Spinal cord (tissue), 10 donors: ENCODE results near the gene NCEH1. TPM values are rescaled to one million over a fixed set of nuclear protein-coding genes. Genes with fewer than 3 reads are reported as not detected.
A peak's percentile ranks its signal among the peaks of the same experiment; 100 is the strongest.
"Not testable (repeated sequence)": the region's sequence is repeated elsewhere in the genome, so short reads cannot be mapped to it uniquely, and the experiment has no call there.

ENCODE experiments used
- DNase-seq, 6 donors: peaks; one replicate each; pipeline versions ENCODE4 v3.0.0 to v3.0.0-alpha.2; 2013 to 2015; ENCODE audit warnings: low spot score in 6 of 6, low read depth in 4 of 6
- H3K27ac ChIP-seq: one replicate; pipeline ENCODE4 v1.5.1; 2013; ENCODE audit warnings: low read depth, low read length, control low read depth
- H3K27me3 ChIP-seq: one replicate; pipeline ENCODE4 v1.6.1; 2013; ENCODE audit warnings: low read length; ENCODE audit not compliant: control insufficient read depth, insufficient read depth
- H3K36me3 ChIP-seq: one replicate; pipeline ENCODE4 v1.6.1; 2013; ENCODE audit warnings: low read length; ENCODE audit not compliant: control insufficient read depth, insufficient read depth
- H3K4me1 ChIP-seq: one replicate; pipeline ENCODE4 v1.6.1; 2013; ENCODE audit warnings: low read length; ENCODE audit not compliant: control insufficient read depth, insufficient read depth
- H3K4me3 ChIP-seq: one replicate; pipeline ENCODE4 v1.5.1; 2013; ENCODE audit warnings: low read depth, low read length, control low read depth
- H3K9me3 ChIP-seq: one replicate; pipeline ENCODE4 v1.6.1; 2013; ENCODE audit warnings: low read length; ENCODE audit not compliant: control insufficient read depth, insufficient read depth
- WGBS: methylation state at CpG from one replicate; pipeline ENCODE4 v1.1.5; 2013; ENCODE audit warnings: missing lambda C conversion rate; ENCODE audit not compliant: insufficient coverage; 5-methylcytosine and 5-hydroxymethylcytosine counted together
- polyA plus RNA-seq, 2 donors: library from polyadenylated mRNA; unstranded; fragments of 120-200 nt; gene quantifications; one replicate each; pipeline ENCODE4 v1.2.1, GENCODE V29; 2013; ENCODE audit not compliant: insufficient read length in 2 of 2
- total RNA-seq, 2 donors: library from RNA; depleted of rRNA in 1 of 2; stranded (reverse); fragments of 120-200 nt in 1 of 2; fragments of >200 nt in 1 of 2; gene quantifications; one replicate each; pipeline versions ENCODE4 v1.2.3 to v1.2.4, GENCODE V29; 2013 to 2014
- donor health status: healthy.

The NCEH1 gene
- total and polyA plus RNA-seq, 4 donors: 4.0 to 16.3 (median 11.4) TPM

DNA sequence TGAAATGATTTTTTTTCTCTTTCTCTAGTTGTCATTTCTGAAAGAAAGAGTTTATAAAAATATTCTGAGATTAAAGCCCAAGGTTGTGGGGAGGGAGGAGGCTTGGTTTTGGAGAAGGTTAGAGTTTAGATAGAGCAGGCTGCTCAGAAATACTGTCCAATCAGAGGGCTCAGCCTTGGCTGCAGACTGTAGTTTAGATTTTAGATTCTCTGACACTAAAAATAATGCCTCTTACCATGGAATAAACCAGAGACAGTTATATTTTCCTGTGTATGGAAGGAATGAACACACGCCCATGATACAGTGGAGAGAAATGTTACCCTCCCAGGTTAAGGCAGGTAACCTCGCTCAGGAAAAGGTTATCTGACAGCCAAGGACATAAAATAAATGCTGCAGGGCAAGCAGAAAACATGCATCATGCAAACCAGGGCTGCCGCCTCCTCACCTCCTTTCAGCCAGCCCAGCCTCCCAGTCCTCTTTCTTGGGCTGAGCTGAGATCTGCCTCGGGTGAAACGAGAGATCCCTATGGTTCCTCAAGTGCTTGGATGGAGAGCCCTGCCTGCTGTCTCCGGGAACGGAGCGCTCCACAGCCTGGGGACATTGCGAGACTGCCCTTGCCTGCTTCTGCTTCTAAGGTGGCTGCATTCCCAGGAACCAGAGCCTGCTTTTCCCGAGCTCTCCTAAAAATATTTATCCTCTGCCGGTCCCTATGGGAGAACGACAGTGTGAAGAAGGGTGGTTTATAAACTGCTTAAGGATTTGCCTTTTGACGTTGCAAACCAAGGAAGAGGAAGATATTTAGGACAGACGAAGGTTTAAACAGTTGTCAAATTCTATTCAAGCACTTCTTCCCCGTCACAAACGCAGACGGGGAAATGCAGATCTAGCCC, 848 bp downstream of the NCEH1 start:
- Histone ChIP-seq H3K27ac (peak overlapping the region; percentile 89), H3K4me3 (peak overlapping the region; percentile 96), H3K27me3 (no peaks in the 10 kb centered on the region), H3K36me3 (no peaks in the 10 kb centered on the region), H3K4me1 (peaks cover 2% of the 10 kb centered on the region), H3K9me3 (no peaks in the 10 kb centered on the region)
- peak in 4 of 6 donors; percentile 15 to 70 (median 55) for DNase-seq
- under 1% methylated on average over 15 of the region's 17 CpGs for WGBS

- H3K27me3 ChIP-seq: no peaks in the 10 kb centered on the region
- no peak overlapping the region for H3K27ac ChIP-seq
- no CpG with 5 or more reads among the region's 2 CpGs for WGBS
- peak overlapping the region; percentile 96 for H3K4me3 ChIP-seq
- H3K4me1 ChIP-seq: peaks cover 2% of the 10 kb centered on the region
- H3K36me3 ChIP-seq: no peaks in the 10 kb centered on the region
- H3K9me3 ChIP-seq: no peaks in the 10 kb centered on the region
- DNase-seq: no peak
Observed at GRCh38 chr3:172708921-172709773, 1.7 kb downstream of the NCEH1 start.

DNA sequence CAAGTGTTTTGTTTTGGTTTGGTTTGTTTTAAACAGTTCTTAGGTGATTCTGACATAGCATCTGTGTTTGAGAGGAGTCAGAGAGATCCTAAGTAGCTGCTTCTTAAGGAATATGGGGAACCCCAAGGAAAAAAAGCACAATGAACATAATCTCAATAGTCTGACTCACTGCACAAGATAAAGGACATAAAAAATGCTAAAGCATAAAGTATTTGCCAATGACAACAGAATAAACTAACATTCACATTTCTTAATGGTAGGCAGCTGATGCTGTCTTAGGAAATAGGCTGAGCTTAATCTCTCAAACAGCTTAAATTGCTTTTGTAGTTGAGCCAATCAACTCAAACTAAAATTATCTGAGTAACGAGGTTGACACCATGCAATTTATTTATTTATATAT, 2.9 kb downstream of the NCEH1 start:
- no peak for DNase-seq
- H3K4me1 ChIP-seq: peaks cover 2% of the 10 kb centered on the region
- H3K36me3 ChIP-seq: no peaks in the 10 kb centered on the region
- no peaks in the 10 kb centered on the region for H3K9me3 ChIP-seq
- no CpG with 5 or more reads among the region's 1 CpG for WGBS
- no peaks in the 10 kb centered on the region for H3K27me3 ChIP-seq
- no peak overlapping the region for H3K4me3 ChIP-seq
- H3K27ac ChIP-seq: no peak overlapping the region

GRCh38 chr3:172707030-172707429, 3.8 kb downstream of the NCEH1 start:
- H3K27me3 ChIP-seq: no peaks in the 10 kb centered on the region
- H3K36me3 ChIP-seq: no peaks in the 10 kb centered on the region
- DNase-seq: no peak
- peaks cover 2% of the 10 kb centered on the region for H3K4me1 ChIP-seq
- no peak overlapping the region for H3K4me3 ChIP-seq
- no peaks in the 10 kb centered on the region for H3K9me3 ChIP-seq
- no peak overlapping the region for H3K27ac ChIP-seq
- WGBS: 90% methylated on average over 1 of the region's 2 CpGs

DNA sequence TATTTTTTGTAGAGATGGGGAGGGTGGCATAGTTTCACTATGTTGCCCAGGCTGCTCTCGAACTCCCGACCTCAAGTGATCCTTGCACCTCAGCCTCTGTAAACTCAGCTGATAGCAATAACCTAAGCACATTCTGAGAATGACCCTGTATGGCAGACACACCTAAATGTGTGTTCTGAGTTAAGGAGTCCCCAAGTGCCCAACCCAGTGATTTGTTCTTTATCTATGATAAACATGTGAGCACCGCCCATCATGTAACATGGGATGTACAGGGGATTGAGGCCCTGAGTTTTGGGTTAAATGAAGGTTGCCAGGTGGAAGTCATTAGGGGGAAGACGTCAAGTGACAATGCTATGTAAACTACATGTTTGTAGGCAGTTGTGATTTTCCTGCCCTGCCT, 5.7 kb downstream of the NCEH1 start:
- H3K4me1 ChIP-seq: peaks cover 2% of the 10 kb centered on the region
- H3K36me3 ChIP-seq: no peaks in the 10 kb centered on the region
- H3K4me3 ChIP-seq: no peak overlapping the region
- no peak for DNase-seq
- WGBS: 78% methylated on average over 1 of the region's 4 CpGs
- H3K9me3 ChIP-seq: no peaks in the 10 kb centered on the region
- no peak overlapping the region for H3K27ac ChIP-seq
- no peaks in the 10 kb centered on the region for H3K27me3 ChIP-seq

DNA sequence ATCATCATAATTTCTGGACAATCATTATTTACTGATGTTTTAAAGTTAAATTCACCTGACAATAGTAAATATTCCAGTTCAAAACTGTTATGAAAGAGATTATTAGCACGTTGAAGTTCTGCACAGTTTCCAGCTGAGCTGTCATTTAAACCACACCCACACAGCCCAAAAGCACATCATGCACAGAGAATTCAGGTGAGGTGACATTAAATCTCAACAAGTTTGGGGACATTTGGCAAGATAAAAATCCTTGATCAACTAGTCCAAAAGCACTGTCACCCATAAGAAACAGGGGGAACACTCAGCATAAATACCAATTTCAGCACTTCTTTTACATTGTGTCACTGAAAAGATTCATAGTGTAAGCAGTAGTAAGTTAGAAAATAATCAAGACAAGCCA, 6.9 kb downstream of the NCEH1 start:
- H3K9me3 ChIP-seq: no peaks in the 10 kb centered on the region
- no peaks in the 10 kb centered on the region for H3K36me3 ChIP-seq
- H3K27ac ChIP-seq: no peak overlapping the region
- no peak for DNase-seq
- no CpG with 5 or more reads among the region's 1 CpG for WGBS
- H3K4me3 ChIP-seq: no peak overlapping the region
- H3K27me3 ChIP-seq: no peaks in the 10 kb centered on the region
- H3K4me1 ChIP-seq: no peaks in the 10 kb centered on the region

GRCh38 chr3:172702731-172703130, 8.1 kb downstream of the NCEH1 start:
- DNase-seq, H3K4me1 ChIP-seq, H3K36me3 ChIP-seq, H3K9me3 ChIP-seq, H3K27me3 ChIP-seq, H3K4me3 ChIP-seq, H3K27ac ChIP-seq: not testable (repeated sequence)
- WGBS: no CpG with 5 or more reads among the region's 3 CpGs

DNA sequence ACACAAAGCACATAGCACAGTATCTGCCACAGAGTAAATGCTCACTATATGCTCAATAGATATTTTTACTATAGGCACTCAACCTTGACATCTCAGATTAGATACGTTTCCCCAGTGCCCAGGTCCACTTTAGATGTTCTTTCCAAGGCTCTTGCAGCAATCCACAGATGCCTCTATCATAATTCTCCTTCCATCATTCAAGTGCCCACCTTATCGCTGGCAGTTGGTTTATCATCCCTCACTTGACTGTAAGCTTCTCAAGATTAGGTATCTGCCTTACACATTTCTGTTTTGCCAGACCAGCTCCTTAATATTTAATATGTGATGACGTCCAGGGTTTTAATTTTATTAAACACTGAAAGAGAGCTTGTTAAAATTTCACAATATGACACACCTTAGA, 8.6 kb downstream of the NCEH1 start:
- no peaks in the 10 kb centered on the region for H3K9me3 ChIP-seq
- no peaks in the 10 kb centered on the region for H3K4me1 ChIP-seq
- WGBS: 96% methylated on average over 2 of the region's 3 CpGs

DNA sequence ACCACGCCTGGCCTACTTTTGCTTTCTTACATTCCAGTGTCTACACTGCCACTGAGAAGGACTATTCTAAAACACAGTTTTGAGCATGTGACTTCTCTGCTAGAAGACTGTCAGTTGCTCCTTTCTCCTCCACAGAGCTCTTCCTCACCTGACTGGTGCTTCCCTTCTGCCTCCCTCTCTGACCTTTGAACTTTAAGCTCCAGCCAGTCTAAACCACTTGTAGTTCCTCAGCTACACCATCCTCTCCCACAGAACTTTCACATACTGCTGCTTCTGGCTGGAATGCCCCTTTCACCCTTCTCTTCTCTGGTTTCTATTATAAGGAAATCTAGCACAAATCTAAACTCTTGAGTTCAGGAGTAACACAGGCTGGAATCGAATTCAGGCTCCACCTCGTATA, 9.1 kb downstream of the NCEH1 start:
- no peak overlapping the region for H3K4me3 ChIP-seq
- no peak for DNase-seq
- H3K27ac ChIP-seq: no peak overlapping the region
- 95% methylated on average over 3 of the region's 3 CpGs for WGBS
- H3K9me3 ChIP-seq: no peaks in the 10 kb centered on the region
- no peaks in the 10 kb centered on the region for H3K4me1 ChIP-seq
- no peaks in the 10 kb centered on the region for H3K36me3 ChIP-seq
- H3K27me3 ChIP-seq: no peaks in the 10 kb centered on the region

More for the DNA sequence above, 8.6 kb downstream of the NCEH1 start:
- H3K4me3 ChIP-seq: no peak overlapping the region
- H3K36me3 ChIP-seq: no peaks in the 10 kb centered on the region
- no peak overlapping the region for H3K27ac ChIP-seq
- H3K27me3 ChIP-seq: no peaks in the 10 kb centered on the region
- no peak for DNase-seq
